Hepatocyte (in vitro differentiated cells): ENCODE measurements around the gene F7.

Experiments used
- EZH2 ChIP-seq: fragments of 200-600 bp; sonication (generic); IDR thresholded peaks from 2 replicates; pipeline ENCODE4 v1.6.1; 2016; ENCODE audit warnings: antibody characterized with exemption, mild to moderate bottlenecking, borderline replicate concordance
- EZH2phosphoT487 ChIP-seq: fragments of 200-600 bp; sonication (generic); IDR thresholded peaks from one replicate; pipeline ENCODE4 v1.6.1; 2018; ENCODE audit warnings: antibody characterized with exemption, mild to moderate bottlenecking, low read depth, moderate library complexity; ENCODE audit not compliant: unreplicated experiment, severe bottlenecking
- TF ChIP-seq, protein P1 (sequence below): fragments of 200-600 bp; sonication (generic); IDR thresholded peaks from 2 replicates; pipeline ENCODE4 v1.5.1; 2016; ENCODE audit warnings: antibody characterized with exemption, mild to moderate bottlenecking; ENCODE audit not compliant: poor library complexity

- TF ChIP-seq, protein P1, sequence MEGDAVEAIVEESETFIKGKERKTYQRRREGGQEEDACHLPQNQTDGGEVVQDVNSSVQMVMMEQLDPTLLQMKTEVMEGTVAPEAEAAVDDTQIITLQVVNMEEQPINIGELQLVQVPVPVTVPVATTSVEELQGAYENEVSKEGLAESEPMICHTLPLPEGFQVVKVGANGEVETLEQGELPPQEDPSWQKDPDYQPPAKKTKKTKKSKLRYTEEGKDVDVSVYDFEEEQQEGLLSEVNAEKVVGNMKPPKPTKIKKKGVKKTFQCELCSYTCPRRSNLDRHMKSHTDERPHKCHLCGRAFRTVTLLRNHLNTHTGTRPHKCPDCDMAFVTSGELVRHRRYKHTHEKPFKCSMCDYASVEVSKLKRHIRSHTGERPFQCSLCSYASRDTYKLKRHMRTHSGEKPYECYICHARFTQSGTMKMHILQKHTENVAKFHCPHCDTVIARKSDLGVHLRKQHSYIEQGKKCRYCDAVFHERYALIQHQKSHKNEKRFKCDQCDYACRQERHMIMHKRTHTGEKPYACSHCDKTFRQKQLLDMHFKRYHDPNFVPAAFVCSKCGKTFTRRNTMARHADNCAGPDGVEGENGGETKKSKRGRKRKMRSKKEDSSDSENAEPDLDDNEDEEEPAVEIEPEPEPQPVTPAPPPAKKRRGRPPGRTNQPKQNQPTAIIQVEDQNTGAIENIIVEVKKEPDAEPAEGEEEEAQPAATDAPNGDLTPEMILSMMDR: no peak
- TF ChIP-seq EZH2: no peak
- TF ChIP-seq EZH2phosphoT487: no peak
Measured at GRCh38 chr13:113167155-113167554, 61.6 kb downstream of the F7 start.
